ENCODE results near the gene ZNF837. TPM values are rescaled to one million over a fixed set of nuclear protein-coding genes. Genes with fewer than 3 reads are reported as not detected.
A peak's percentile ranks its signal among the peaks of the same experiment; 100 is the strongest.

ZNF837 gene
- total and polyA plus RNA-seq, 2 of the 13 experiments (the other 11 are each of a cell fraction or from before 2014, with no cell fraction given), result 0.29 to 1.3 TPM

GRCh38 chr19:58408152-58409009 lies 27.6 kb upstream of the ZNF837 start, which contains the start of gene ZNF584 (continued):
- TF ChIP-seq ZNF275 (CRISPR knock-in tag; IDR thresholded peaks at IDR 0.05; ENCODE audit: borderline replicate concordance) (peak; percentile 18; the same call in 1 of the 2 replicates), SUZ12 (IDR thresholded peaks at IDR 0.05; ENCODE audit: low read depth, low read length) (peak; percentile 73), ZNF556 (CRISPR knock-in tag; IDR thresholded peaks at IDR 0.05; ENCODE audit: borderline replicate concordance) (peak; percentile 54; the same call in 1 of the 2 replicates), ZNF576 (CRISPR knock-in tag; IDR thresholded peaks at IDR 0.05) (peak; percentile 74; the same call in 1 of the 2 replicates), ZNF232 (CRISPR knock-in tag; IDR thresholded peaks at IDR 0.05; ENCODE audit: borderline replicate concordance) (0 out of 2 replicates have a peak, but pooled peaks have one; percentile 3), SOX6 (IDR thresholded peaks at IDR 0.05) (no peak), SOX6 (CRISPR knock-in tag; IDR thresholded peaks at IDR 0.05) (peak; percentile 52), CBX1 (IDR thresholded peaks at IDR 0.05; ENCODE audit: low read depth) (peak; percentile 60), ZNF652 (CRISPR knock-in tag; IDR thresholded peaks at IDR 0.05; ENCODE audit: borderline replicate concordance, low read depth) (0 out of 2 replicates have a peak, but pooled peaks have one; percentile 17), ARNTL (CRISPR knock-in tag; IDR thresholded peaks at IDR 0.05) (peak; percentile 65; the same call in 1 of the 2 replicates), XRCC5 (optimal IDR thresholded peaks at IDR 0.05; ENCODE audit: low read length) (peak; percentile 19), KDM5A (IDR thresholded peaks at IDR 0.05; ENCODE audit: borderline replicate concordance, low read length) (peak; percentile 77; the same call in 1 of the 2 replicates), ZBTB42 (CRISPR knock-in tag; IDR thresholded peaks at IDR 0.05) (no peak)
- TF ChIP-seq, protein P1, sequence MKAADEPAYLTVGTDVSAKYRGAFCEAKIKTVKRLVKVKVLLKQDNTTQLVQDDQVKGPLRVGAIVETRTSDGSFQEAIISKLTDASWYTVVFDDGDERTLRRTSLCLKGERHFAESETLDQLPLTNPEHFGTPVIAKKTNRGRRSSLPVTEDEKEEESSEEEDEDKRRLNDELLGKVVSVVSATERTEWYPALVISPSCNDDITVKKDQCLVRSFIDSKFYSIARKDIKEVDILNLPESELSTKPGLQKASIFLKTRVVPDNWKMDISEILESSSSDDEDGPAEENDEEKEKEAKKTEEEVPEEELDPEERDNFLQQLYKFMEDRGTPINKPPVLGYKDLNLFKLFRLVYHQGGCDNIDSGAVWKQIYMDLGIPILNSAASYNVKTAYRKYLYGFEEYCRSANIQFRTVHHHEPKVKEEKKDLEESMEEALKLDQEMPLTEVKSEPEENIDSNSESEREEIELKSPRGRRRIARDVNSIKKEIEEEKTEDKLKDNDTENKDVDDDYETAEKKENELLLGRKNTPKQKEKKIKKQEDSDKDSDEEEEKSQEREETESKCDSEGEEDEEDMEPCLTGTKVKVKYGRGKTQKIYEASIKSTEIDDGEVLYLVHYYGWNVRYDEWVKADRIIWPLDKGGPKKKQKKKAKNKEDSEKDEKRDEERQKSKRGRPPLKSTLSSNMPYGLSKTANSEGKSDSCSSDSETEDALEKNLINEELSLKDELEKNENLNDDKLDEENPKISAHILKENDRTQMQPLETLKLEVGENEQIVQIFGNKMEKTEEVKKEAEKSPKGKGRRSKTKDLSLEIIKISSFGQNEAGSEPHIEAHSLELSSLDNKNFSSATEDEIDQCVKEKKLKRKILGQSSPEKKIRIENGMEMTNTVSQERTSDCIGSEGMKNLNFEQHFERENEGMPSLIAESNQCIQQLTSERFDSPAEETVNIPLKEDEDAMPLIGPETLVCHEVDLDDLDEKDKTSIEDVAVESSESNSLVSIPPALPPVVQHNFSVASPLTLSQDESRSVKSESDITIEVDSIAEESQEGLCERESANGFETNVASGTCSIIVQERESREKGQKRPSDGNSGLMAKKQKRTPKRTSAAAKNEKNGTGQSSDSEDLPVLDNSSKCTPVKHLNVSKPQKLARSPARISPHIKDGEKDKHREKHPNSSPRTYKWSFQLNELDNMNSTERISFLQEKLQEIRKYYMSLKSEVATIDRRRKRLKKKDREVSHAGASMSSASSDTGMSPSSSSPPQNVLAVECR (CRISPR knock-in tag; IDR thresholded peaks at IDR 0.05; ENCODE audit: borderline replicate concordance), result peak; percentile 93
- TF ChIP-seq, protein P2, sequence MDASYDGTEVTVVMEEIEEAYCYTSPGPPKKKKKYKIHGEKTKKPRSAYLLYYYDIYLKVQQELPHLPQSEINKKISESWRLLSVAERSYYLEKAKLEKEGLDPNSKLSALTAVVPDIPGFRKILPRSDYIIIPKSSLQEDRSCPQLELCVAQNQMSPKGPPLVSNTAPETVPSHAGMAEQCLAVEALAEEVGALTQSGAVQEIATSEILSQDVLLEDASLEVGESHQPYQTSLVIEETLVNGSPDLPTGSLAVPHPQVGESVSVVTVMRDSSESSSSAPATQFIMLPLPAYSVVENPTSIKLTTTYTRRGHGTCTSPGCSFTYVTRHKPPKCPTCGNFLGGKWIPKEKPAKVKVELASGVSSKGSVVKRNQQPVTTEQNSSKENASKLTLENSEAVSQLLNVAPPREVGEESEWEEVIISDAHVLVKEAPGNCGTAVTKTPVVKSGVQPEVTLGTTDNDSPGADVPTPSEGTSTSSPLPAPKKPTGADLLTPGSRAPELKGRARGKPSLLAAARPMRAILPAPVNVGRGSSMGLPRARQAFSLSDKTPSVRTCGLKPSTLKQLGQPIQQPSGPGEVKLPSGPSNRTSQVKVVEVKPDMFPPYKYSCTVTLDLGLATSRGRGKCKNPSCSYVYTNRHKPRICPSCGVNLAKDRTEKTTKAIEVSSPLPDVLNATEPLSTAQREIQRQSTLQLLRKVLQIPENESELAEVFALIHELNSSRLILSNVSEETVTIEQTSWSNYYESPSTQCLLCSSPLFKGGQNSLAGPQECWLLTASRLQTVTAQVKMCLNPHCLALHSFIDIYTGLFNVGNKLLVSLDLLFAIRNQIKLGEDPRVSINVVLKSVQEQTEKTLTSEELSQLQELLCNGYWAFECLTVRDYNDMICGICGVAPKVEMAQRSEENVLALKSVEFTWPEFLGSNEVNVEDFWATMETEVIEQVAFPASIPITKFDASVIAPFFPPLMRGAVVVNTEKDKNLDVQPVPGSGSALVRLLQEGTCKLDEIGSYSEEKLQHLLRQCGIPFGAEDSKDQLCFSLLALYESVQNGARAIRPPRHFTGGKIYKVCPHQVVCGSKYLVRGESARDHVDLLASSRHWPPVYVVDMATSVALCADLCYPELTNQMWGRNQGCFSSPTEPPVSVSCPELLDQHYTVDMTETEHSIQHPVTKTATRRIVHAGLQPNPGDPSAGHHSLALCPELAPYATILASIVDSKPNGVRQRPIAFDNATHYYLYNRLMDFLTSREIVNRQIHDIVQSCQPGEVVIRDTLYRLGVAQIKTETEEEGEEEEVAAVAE (CRISPR knock-in tag; IDR thresholded peaks at IDR 0.05; ENCODE audit: borderline replicate concordance), result peak; percentile 93; the same call in 1 of the 2 replicates
- TF ChIP-seq, protein P3, sequence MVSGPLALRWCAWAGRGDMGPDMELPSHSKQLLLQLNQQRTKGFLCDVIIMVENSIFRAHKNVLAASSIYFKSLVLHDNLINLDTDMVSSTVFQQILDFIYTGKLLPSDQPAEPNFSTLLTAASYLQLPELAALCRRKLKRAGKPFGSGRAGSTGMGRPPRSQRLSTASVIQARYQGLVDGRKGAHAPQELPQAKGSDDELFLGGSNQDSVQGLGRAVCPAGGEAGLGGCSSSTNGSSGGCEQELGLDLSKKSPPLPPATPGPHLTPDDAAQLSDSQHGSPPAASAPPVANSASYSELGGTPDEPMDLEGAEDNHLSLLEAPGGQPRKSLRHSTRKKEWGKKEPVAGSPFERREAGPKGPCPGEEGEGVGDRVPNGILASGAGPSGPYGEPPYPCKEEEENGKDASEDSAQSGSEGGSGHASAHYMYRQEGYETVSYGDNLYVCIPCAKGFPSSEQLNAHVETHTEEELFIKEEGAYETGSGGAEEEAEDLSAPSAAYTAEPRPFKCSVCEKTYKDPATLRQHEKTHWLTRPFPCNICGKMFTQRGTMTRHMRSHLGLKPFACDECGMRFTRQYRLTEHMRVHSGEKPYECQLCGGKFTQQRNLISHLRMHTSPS (CRISPR knock-in tag; IDR thresholded peaks at IDR 0.05; ENCODE audit: low read depth), result no peak
